NCI-H187 treated with DMSO at 0.1 percent for 48 hours (cell line): ENCODE results near the gene CFAP100.

Experiments used
- DNase-seq: peaks from one replicate; lab custom pipeline; 2025; lab: John Stamatoyannopoulos, UW

CFAP100 gene

GRCh38 chr3:126421573-126422119 lies 26.9 kb downstream of the CFAP100 start:
- no peak for DNase-seq

- no peak for DNase-seq
Measured at GRCh38 chr3:126422121-126422520, 27.4 kb downstream of the CFAP100 start.

- no peak for DNase-seq
Measured at GRCh38 chr3:126422571-126423091, 27.9 kb downstream of the CFAP100 start.

- no peak for DNase-seq
Measured at GRCh38 chr3:126423191-126424038, 28.7 kb downstream of the CFAP100 start.

- DNase-seq: no peak
Measured at GRCh38 chr3:126424039-126424717, 29.5 kb downstream of the CFAP100 start.

GRCh38 chr3:126424751-126425150 lies 30.0 kb downstream of the CFAP100 start:
- DNase-seq: no peak

- DNase-seq: no peak
Measured at GRCh38 chr3:126431103-126431534, 36.4 kb downstream of the CFAP100 start.

- DNase-seq: no peak
Measured at GRCh38 chr3:126432361-126433104, 37.8 kb downstream of the CFAP100 start.

- no peak for DNase-seq
Measured at GRCh38 chr3:126433105-126433430, 38.4 kb downstream of the CFAP100 start.

- no peak for DNase-seq
Measured at GRCh38 chr3:126433496-126434263, 39.0 kb downstream of the CFAP100 start.

GRCh38 chr3:126434264-126434590 lies 39.5 kb downstream of the CFAP100 start:
- no peak for DNase-seq

- no peak for DNase-seq
Measured at GRCh38 chr3:126434931-126435411, 40.3 kb downstream of the CFAP100 start.

GRCh38 chr3:126435456-126436315 lies 41.0 kb downstream of the CFAP100 start:
- no peak for DNase-seq

GRCh38 chr3:126436826-126437717 lies 42.4 kb downstream of the CFAP100 start:
- DNase-seq: no peak

GRCh38 chr3:126438186-126438585 lies 43.5 kb downstream of the CFAP100 start:
- DNase-seq: no peak

- no peak for DNase-seq
Measured at GRCh38 chr3:126438746-126439145, 44.0 kb downstream of the CFAP100 start.

GRCh38 chr3:126439346-126439967 lies 44.7 kb downstream of the CFAP100 start:
- no peak for DNase-seq

GRCh38 chr3:126439968-126440708 lies 45.4 kb downstream of the CFAP100 start:
- DNase-seq: no peak
